ENCODE data around the gene SLC66A2. TPM values are rescaled to one million over a fixed set of nuclear protein-coding genes. Genes with fewer than 3 reads are reported as not detected.

The SLC66A2 gene
- total RNA-seq, 1 donor from 2014 or later: 35.1 TPM

- no peak for TF ChIP-seq CTCF (IDR thresholded peaks at IDR 0.05)
- Mint-ChIP-seq H3K4me1 (ENCODE audit: unreplicated experiment) (peaks cover 7% of the 10 kb centered on the region), H3K36me3 (ENCODE audit: unreplicated experiment) (no peaks in the 10 kb centered on the region), H3K27ac (ENCODE audit: unreplicated experiment) (no peak overlapping the region), H3K9me3 (ENCODE audit: unreplicated experiment) (no peaks in the 10 kb centered on the region), H3K4me3 (ENCODE audit: unreplicated experiment) (no peak overlapping the region), H3K27me3 (ENCODE audit: unreplicated experiment) (peaks cover 8% of the 10 kb centered on the region)
- peak; percentile 81 for DNase-seq (ENCODE audit: extremely low spot score, unreplicated experiment)
Observed at GRCh38 chr18:79852561-79853302, 98.7 kb downstream of the SLC66A2 start.

Other genes with a start within 250 kb of the SLC66A2 start
- not detected in 2 replicates for gene KCNG2, start 153.7 kb downstream of the SLC66A2 start, total RNA-seq
- 1.6 and 2.0 TPM in 2 replicates for gene HSBP1L1, start 13.0 kb upstream of the SLC66A2 start, total RNA-seq
- 117 and 126 TPM in 2 replicates for gene TXNL4A, start 36.9 kb upstream of the SLC66A2 start, total RNA-seq
- 25.4 and 26.2 TPM in 2 replicates for gene RBFA, start 82.8 kb upstream of the SLC66A2 start, total RNA-seq
- 18.6 and 19.2 TPM in 2 replicates for gene ADNP2, start 157.6 kb upstream of the SLC66A2 start, total RNA-seq